ENCODE results near the gene DRAM2.

DNA sequence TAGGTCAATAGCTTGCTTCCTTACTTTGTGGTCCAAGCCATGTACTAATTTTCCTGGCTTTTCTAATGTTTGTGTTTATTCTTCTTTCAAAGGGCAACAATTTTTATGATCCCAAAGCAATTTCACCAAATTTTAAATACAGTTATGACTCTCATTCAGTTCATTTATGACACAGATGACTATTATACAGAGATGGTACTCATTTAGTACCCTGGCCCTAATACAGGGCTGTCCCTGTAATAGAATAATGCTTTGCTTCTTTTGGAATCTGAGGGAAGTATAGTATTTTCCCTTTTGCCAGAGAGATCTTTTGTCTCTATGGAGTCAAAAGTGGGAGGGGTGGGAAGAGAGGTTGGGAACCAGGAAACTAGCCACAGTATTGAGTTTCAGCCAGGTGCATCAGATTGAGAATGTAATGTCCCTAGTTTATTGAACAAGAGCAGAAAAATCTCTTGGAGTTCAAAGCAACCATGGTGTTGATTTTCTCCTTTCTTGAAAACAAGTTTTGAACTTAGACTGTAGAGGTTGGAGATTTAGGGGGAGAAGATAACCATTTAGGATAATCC, 40.2 kb upstream of the DRAM2 start:
- no peak for TF ChIP-seq POLR2AphosphoS5 (IDR thresholded peaks at IDR 0.05; ENCODE audit: borderline replicate concordance, low read depth, low read length)
- no peak for TF ChIP-seq FOXP2 (optimal IDR thresholded peaks at IDR 0.05; ENCODE audit: control extremely low read depth, extremely low read length, insufficient read depth)
